ENCODE measurements around the gene FOXR1. TPM values are rescaled to one million over a fixed set of nuclear protein-coding genes. Genes with fewer than 3 reads are reported as not detected.

Gene FOXR1
- not detected in 2 replicates for total RNA-seq

GRCh38 chr11:118971646-118972045 lies at the start of gene FOXR1:
TSS of gene FOXR1 (plus strand) at chr11:118971761. CDS start at chr11:118971932, 171 bp downstream.

GRCh38 chr11:118956094-118956846 lies 15.3 kb upstream of the FOXR1 start, which contains the start of gene UPK2:
TSS of gene UPK2 (plus strand) at chr11:118956298. CDS start at chr11:118956351, 53 bp downstream.

GRCh38 chr11:118997627-118998387 lies 26.2 kb downstream of the FOXR1 start, which contains the start of gene CENATAC:
TSS of gene CENATAC (plus strand) at chr11:118998138. CDS start at chr11:118998198, 60 bp downstream.

GRCh38 chr11:119018074-119018938 lies 46.7 kb downstream of the FOXR1 start, which contains the start of the genes RPS25 and TRAPPC4:
TSS of gene RPS25 (minus strand) at chr11:119018343. CDS start at chr11:119018284, 59 bp downstream.
TSS of gene TRAPPC4 (plus strand) at chr11:119018766. CDS start at chr11:119018796, 30 bp downstream.

GRCh38 chr11:119030329-119031047 lies 58.9 kb downstream of the FOXR1 start, which contains the start of gene SLC37A4:
TSS of gene SLC37A4 (minus strand) at chr11:119030877.

Other genes with a start within 250 kb of the FOXR1 start
- gene DDX6, start 180.6 kb upstream of the FOXR1 start, total RNA-seq, result 61.6 and 91.4 TPM in 2 replicates
- gene CXCR5, start 87.9 kb upstream of the FOXR1 start, total RNA-seq, result not detected in 2 replicates
- gene BCL9L, start 45.8 kb upstream of the FOXR1 start, total RNA-seq, result 21.1 and 49.4 TPM in 2 replicates
- gene UPK2, start 15.5 kb upstream of the FOXR1 start, total RNA-seq, result not detected in 2 replicates
- gene CENATAC, start 26.4 kb downstream of the FOXR1 start, total RNA-seq, result 6.3 and 6.8 TPM in 2 replicates
- gene RPS25, start 46.6 kb downstream of the FOXR1 start, total RNA-seq, result 1,512 and 1,580 TPM in 2 replicates
- 47.6 and 56.7 TPM in 2 replicates for gene TRAPPC4, start 47.0 kb downstream of the FOXR1 start, total RNA-seq
- gene SLC37A4, start 59.1 kb downstream of the FOXR1 start, total RNA-seq, result 6.6 and 10.5 TPM in 2 replicates
- gene HYOU1, start 85.4 kb downstream of the FOXR1 start, total RNA-seq, result 119 and 147 TPM in 2 replicates
- 16.8 and 26.4 TPM in 2 replicates for gene VPS11, start 96.1 kb downstream of the FOXR1 start, total RNA-seq
- gene HMBS, start 113.1 kb downstream of the FOXR1 start, total RNA-seq, result 3.4 and 22.4 TPM in 2 replicates
- gene DPAGT1, start 130.1 kb downstream of the FOXR1 start, total RNA-seq, result 16.4 and 23.2 TPM in 2 replicates
- 3.4 TPM in 2 replicates for gene C2CD2L, start 135.6 kb downstream of the FOXR1 start, total RNA-seq
- gene HINFP, start 149.8 kb downstream of the FOXR1 start, total RNA-seq, result 6.9 and 16.5 TPM in 2 replicates
- under 0.01 TPM in 1 of 2 replicates, not detected in the other for gene ABCG4, start 177.3 kb downstream of the FOXR1 start, total RNA-seq
- gene NLRX1, start 197.0 kb downstream of the FOXR1 start, total RNA-seq, result 8.8 and 11.8 TPM in 2 replicates
- not detected in 2 replicates for gene NHERF4, start 213.7 kb downstream of the FOXR1 start, total RNA-seq
- gene CBL, start 234.6 kb downstream of the FOXR1 start, total RNA-seq, result 6.5 and 7.5 TPM in 2 replicates